ENCODE measurements around the gene TCEANC2.
"Not testable (repeated sequence)": the region's sequence is repeated elsewhere in the genome, so short reads cannot be mapped to it uniquely, and the experiment has no call there.

GRCh38 chr1:54003750-54004480 lies 49.5 kb upstream of the TCEANC2 start:
- TF ChIP-seq POLR2A, CTCF (IDR thresholded peaks at IDR 0.05): not testable (repeated sequence)

Measured in esophagus squamous epithelium (tissue), 4 donors.